Kidney epithelial cell (primary cell): Measurements from ENCODE around the gene PLAC1. TPM values are rescaled to one million over a fixed set of nuclear protein-coding genes. Genes with fewer than 3 reads are reported as not detected.

ENCODE experiments used
- DNase-seq: peaks from one replicate; pipeline ENCODE4 v3.0.0-alpha.2; 2010; ENCODE audit warnings: low read depth
- H3K27me3 ChIP-seq: 2 replicates; pipeline ENCODE4 v1.6.0; 2011; ENCODE audit warnings: low read length; ENCODE audit not compliant: control insufficient read depth, insufficient read depth
- H3K36me3 ChIP-seq: 2 replicates; pipeline ENCODE4 v1.5.1; 2011; ENCODE audit warnings: low read length; ENCODE audit not compliant: control insufficient read depth, insufficient read depth
- H3K4me3 ChIP-seq: 2 replicates; pipeline ENCODE4 v1.5.1; 2011; ENCODE audit warnings: low read depth, mild to moderate bottlenecking, control low read depth, low read length
- CTCF ChIP-seq: IDR thresholded peaks from 2 replicates; pipeline ENCODE4 v1.5.1; 2011; ENCODE audit warnings: mild to moderate bottlenecking, moderate library complexity, low read length, control low read depth, inconsistent platforms; ENCODE audit not compliant: insufficient read depth, poor library complexity, severe bottlenecking
- total RNA-seq: library from RNA; depleted of rRNA; stranded (reverse); fragments of >200 nt; gene quantifications from 2 replicates; pipeline ENCODE4 v1.2.3, GENCODE V29; 2015

Gene PLAC1
- total RNA-seq, 1 donor from 2014 or later, result not detected

GRCh38 chrX:134545510-134545909 is 112.8 kb downstream of the PLAC1 start:
- Histone ChIP-seq H3K27me3 (no peaks in the 10 kb centered on the region), H3K4me3 (no peak overlapping the region), H3K36me3 (no peaks in the 10 kb centered on the region)
- no peak for TF ChIP-seq CTCF
- no peak for DNase-seq

- H3K36me3 ChIP-seq, result no peaks in the 10 kb centered on the region
- H3K27me3 ChIP-seq, result no peaks in the 10 kb centered on the region
- no peak for DNase-seq
- H3K4me3 ChIP-seq, result peak overlapping the region; percentile 22
- no peak for TF ChIP-seq CTCF
These were observed 113.6 kb downstream of the PLAC1 start for GRCh38 chrX:134544513-134545151.

- H3K36me3 ChIP-seq, result no peaks in the 10 kb centered on the region
- TF ChIP-seq CTCF, result no peak
- H3K4me3 ChIP-seq, result no peak overlapping the region
- no peak for DNase-seq
- H3K27me3 ChIP-seq, result no peaks in the 10 kb centered on the region
These were observed 114.1 kb downstream of the PLAC1 start for GRCh38 chrX:134544135-134544512.

GRCh38 chrX:134543288-134543687 is 115.0 kb downstream of the PLAC1 start:
- TF ChIP-seq CTCF, result no peak
- H3K4me3 ChIP-seq, result no peak overlapping the region
- H3K27me3 ChIP-seq, result no peaks in the 10 kb centered on the region
- H3K36me3 ChIP-seq, result no peaks in the 10 kb centered on the region
- DNase-seq, result no peak

GRCh38 chrX:134542485-134542884 is 115.8 kb downstream of the PLAC1 start:
- Histone ChIP-seq H3K36me3 (no peaks in the 10 kb centered on the region), H3K27me3 (no peaks in the 10 kb centered on the region), H3K4me3 (no peak overlapping the region)
- no peak for TF ChIP-seq CTCF
- DNase-seq, result no peak

GRCh38 chrX:134541906-134542305 is 116.4 kb downstream of the PLAC1 start:
- Histone ChIP-seq H3K27me3 (no peaks in the 10 kb centered on the region), H3K36me3 (no peaks in the 10 kb centered on the region), H3K4me3 (no peak overlapping the region)
- TF ChIP-seq CTCF, result no peak
- DNase-seq, result no peak
